Fibroblast of mammary gland (primary cell): Measurements from ENCODE around the gene STAT5B.
"Not testable (repeated sequence)": the region's sequence is repeated elsewhere in the genome, so short reads cannot be mapped to it uniquely, and the experiment has no call there.

Experiments
- DNase-seq: peaks from one replicate; pipeline ENCODE4 v3.0.0-alpha.2; 2010; ENCODE audit warnings: low read depth
- H3K4me3 ChIP-seq: 2 replicates; pipeline ENCODE4 v1.5.1; 2011; ENCODE audit warnings: low read depth, mild to moderate bottlenecking, low read length, moderate library complexity; ENCODE audit not compliant: control insufficient read depth
- TF ChIP-seq, protein P1 (sequence below): conservative IDR thresholded peaks from 2 replicates; pipeline ENCODE4 v1.5.1; 2011; ENCODE audit warnings: low read depth, low read length, inconsistent platforms; ENCODE audit not compliant: control insufficient read depth, insufficient read depth

Gene STAT5B

DNA sequence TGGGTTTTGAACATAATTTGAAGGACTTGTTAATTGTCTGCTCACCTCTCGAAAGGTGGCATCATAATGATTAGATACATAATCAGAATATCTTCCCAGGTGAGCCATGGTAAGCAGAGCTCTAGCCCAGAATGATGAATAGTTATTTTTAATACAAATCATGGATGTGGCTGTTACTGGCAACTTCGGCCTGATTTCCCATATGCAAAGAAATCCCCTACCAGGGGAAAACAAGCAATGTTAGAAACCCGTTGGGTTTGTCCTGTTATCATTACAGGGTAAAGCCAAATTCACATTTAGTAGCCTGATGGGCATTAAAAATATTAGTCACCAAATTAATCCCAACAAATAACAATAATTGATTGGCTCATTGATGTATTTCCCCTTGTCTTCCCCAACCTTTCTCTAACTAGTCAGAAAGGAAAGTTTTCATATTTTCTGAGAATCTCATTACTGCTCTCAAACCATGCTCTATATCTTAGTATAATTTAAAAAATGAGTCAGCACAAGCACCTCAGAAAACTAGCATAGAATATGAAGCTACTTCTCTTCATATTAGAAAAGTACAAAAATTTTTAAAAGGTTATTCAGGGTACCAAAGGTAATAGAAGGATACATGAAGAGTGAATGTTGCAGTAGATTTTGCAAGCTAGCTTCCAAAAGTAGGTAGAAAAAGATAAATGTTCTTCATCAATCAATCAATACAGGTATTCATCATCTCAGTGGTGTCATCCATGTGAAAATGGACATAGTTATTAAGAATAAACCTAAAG, 5.0 kb downstream of the STAT5B start:
- H3K4me3 ChIP-seq, result no peak overlapping the region
- TF ChIP-seq, protein P1, sequence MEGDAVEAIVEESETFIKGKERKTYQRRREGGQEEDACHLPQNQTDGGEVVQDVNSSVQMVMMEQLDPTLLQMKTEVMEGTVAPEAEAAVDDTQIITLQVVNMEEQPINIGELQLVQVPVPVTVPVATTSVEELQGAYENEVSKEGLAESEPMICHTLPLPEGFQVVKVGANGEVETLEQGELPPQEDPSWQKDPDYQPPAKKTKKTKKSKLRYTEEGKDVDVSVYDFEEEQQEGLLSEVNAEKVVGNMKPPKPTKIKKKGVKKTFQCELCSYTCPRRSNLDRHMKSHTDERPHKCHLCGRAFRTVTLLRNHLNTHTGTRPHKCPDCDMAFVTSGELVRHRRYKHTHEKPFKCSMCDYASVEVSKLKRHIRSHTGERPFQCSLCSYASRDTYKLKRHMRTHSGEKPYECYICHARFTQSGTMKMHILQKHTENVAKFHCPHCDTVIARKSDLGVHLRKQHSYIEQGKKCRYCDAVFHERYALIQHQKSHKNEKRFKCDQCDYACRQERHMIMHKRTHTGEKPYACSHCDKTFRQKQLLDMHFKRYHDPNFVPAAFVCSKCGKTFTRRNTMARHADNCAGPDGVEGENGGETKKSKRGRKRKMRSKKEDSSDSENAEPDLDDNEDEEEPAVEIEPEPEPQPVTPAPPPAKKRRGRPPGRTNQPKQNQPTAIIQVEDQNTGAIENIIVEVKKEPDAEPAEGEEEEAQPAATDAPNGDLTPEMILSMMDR, result no peak
- no peak for DNase-seq

DNA sequence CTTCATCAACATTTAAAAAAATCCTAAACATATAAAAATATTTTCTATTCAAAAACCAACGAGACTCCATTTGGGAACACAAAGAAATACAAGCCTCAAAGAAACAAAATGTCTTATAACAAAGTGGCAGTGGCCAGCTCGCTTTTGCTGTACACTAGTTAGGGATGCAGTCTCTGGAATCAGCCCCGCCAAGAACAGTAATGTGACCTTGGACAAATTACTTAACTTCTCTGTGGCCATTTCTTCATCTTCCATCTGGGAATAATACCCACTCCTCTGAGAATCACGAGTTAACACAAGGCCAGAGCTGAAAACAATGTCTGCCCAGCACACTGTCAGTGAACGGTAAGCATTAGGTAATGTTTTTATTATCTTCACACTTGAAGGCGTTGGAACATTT, 5.6 kb downstream of the STAT5B start:
- DNase-seq, result peak; percentile 26
- no peak overlapping the region for H3K4me3 ChIP-seq
- TF ChIP-seq, protein P1, result no peak

DNA sequence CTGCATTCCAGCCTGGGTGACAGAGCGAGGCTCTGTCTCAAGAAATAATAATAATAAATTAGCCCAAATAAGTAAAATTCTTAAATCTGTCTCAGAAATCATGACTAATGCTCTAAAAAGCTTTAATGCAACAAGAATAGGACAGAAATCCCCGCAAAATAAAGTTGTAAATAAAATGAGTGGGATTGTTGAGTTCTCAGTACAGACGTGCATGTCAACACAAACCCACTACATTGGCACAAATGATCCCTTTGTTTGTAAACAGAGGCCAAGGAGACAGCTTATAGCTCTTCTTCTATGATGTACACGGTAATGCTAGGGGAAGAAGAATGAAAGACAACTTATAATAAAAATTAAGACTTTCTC, 6.0 kb downstream of the STAT5B start:
- peak; percentile 37 for DNase-seq
- TF ChIP-seq, protein P1, result no peak
- no peak overlapping the region for H3K4me3 ChIP-seq

DNA sequence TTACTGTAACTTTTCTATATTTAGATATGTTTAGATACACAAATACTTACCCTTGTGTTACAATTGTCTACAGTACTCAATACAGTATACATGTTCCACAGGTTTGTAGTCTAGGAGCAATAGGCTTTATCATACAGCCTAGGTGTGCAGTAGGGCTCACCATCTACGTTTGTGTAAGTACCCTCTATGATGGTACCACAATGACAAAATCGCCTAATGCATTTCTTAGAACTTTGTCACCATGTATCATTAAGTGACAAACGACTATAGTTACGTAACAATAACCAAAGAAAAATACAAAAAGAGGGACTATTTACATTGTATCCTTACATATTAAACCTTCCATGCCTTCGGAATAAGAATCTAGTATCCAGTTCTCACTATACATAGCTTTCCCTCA, 8.0 kb downstream of the STAT5B start:
- no peak overlapping the region for H3K4me3 ChIP-seq
- no peak for DNase-seq
- TF ChIP-seq, protein P1, result no peak

DNA sequence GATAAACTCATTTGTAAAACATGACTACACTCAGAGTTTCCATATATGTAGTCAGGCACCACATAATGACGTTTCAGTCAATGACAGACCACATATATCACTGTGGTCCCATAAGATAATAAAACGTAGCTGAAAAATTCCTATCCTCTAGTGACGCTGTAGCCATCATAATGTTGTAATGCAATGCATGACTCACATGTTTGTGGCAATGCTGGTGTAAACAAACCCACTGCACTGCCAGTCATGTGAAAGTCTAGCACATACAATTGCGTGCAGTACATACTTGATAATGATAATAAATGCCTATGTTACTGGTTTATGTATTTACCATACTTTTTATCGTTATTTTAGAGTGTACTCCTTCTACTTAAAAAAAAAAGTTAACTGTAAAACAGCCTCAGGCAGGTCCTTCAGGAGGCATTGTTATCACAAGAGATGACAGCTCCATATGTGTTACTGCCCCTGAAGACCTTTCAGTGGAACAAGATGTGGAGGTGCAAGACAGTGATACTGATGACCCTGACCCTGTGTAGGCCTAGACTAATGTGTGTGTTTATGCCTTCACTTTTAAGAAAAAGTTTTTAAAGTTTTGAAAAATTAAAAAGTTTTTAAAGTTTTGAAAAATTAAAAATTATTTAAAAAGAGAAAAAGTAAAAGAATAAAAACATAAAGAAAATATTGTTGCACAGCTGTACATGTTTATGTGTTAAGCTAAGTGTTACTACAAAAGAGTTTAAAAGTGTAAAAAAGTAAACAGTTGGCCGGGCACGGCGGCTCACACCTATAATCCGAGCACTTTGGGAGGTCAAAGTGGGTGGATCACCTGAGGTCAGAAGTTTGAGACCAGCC, 9.0 kb downstream of the STAT5B start:
- H3K4me3 ChIP-seq, result no peak overlapping the region
- peak; percentile 95 for DNase-seq
- TF ChIP-seq, protein P1, result no peak

DNA sequence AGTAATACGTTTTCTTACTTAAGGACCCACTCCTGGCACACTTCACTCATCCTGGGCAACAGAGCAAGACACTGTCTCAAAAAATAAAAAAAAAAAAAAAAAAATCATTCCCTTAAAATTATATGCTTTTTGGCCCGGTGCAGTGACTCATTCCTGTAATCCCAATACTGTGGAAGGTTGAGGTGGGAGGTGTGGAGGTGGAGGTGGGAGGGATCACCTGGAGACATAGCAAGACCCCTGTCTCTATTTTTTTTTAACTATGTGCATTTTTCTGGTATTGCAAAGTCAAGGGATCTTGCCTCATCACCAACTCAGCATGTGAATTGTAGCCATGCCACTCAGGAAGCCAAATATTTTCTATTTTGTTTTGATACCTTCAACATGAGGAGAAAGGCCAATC, 9.7 kb downstream of the STAT5B start:
- TF ChIP-seq, protein P1, result no peak
- H3K4me3 ChIP-seq, result no peak overlapping the region
- no peak for DNase-seq

DNA sequence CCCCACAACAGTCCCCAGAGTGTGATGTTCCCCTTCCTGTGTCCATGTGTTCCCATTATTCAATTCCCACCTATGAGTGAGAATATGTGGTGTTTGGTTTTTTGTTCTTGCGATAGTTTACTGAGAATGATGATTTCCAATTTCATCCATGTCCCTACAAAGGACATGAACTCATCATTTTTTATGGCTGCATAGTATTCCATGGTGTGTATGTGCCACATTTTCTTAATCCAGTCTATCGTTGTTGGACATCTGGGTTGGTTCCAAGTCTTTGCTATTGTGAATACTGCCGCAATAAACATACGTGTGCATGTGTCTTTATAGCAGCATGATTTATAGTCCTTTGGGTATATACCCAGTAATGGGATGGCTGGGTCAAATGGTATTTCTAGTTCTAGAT, 11.8 kb downstream of the STAT5B start:
- not testable (repeated sequence) for DNase-seq, H3K4me3 ChIP-seq
